ENCODE results near the gene NNMT.
A peak's percentile ranks its signal among the peaks of the same experiment; 100 is the strongest.

Gene NNMT

DNA sequence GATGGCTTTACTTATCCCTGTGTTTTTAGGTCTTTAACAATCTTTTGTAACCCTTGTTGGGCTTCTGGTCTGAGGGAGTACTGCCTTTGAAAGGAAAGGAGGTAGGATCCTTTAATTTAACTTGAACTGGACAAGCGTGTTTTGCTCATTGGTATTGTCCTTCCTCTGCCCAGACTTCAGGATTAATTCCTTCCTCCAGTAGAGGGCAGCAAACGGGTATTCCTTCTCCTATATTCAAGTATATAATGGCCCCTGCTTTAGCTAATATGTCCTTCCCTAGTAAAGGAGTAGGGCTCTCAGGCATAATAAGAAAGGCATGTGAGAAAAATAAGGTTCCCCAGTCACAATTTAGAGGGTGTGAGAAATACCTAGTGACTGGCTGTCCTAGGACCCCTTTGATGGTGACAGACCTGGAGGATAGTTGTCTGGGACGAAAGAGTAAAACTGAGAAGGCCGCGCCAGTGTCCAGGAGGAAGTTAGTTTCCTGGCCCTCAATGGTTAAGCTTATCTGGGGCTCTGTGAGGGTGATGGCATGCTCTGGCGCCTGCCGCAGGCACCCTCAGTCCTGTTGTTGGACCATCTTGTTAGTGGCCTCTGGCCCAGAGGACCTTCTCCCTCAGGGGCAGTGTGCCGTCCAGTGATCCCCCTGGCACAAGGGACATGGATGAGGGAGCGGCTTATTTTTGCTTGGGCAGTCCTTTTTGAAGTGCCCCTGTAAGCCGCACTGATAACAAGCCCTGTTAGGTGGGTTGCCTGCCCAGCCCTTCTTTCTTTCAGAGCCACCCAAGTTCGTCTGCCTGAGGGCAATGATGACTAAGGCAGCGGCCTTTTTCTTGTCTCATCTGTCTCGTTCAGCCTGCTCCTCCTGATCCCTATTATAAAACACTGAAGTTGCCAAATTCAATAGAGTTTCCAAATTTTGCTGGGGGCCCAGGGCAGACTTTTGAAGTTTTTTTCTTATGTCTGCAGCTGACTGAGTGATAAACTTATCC, 52.3 kb downstream of the NNMT start:
- DNase-seq (ENCODE audit: low spot score), result peak; percentile 69

- DNase-seq (ENCODE audit: low spot score), result no peak
These were observed 53.8 kb downstream of the NNMT start for GRCh38 chr11:114350022-114350421.

DNA sequence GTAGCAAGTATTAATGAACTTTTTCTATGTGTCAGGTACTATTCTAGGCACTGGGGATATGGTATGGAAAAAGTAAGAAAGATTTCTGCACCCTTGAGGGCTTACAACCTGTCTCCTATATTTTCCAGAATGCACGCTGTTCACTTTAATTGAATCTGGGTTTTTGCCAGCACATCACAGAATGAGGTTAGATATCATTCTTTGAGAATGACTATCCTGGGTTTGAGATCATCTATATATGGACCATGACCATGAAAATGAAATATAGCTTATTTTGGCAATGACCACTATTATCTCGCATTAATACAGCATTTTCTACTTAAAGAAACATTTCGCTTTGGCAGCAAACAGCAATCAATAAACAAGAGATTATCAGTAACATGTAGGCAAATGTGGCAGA, 57.2 kb downstream of the NNMT start:
- DNase-seq (ENCODE audit: low spot score), result no peak

- DNase-seq (ENCODE audit: low spot score), result no peak
These were observed 57.9 kb downstream of the NNMT start for GRCh38 chr11:114354076-114354475.

DNA sequence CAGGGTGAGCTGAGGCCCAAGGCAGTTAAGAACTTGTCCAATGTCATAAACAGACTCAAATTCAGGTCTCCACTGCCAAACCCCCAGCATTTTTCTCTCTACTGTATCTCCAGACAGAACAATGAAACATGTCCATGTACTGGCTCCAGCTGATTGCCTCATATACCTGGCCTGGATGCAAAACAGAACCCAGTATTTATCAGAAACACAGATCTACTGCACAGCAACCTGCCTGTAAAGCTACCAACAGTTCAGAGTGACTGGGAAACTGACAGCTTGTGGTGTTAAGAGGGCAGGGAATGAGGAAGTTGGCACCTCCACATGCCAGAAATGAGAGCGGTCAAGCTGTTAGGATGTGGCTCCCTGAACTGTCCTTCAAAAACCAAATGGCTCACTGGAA, 62.5 kb downstream of the NNMT start:
- no peak for DNase-seq (ENCODE audit: low spot score)

GRCh38 chr11:114359342-114359741, 63.1 kb downstream of the NNMT start:
- DNase-seq (ENCODE audit: low spot score), result no peak

DNA sequence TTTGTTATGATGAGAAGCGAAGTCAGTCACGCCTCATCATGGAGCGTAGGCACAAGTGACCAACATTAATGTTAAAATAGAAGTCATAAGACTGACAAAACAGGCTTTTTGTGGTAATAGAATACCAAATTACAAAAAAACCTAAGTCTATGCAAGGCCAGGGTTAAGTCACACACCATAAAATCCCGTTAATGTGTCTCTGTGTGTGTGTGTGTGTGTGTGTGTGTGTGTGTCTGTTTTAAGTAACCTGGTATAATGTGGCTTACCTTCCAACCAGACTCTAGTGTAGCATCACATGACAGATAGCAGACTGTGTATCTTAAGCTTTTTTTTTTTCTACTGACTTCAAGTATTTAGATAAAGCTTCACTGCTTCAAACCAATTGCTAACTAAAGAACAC, 66.1 kb downstream of the NNMT start:
- no peak for DNase-seq (ENCODE audit: low spot score)

DNA sequence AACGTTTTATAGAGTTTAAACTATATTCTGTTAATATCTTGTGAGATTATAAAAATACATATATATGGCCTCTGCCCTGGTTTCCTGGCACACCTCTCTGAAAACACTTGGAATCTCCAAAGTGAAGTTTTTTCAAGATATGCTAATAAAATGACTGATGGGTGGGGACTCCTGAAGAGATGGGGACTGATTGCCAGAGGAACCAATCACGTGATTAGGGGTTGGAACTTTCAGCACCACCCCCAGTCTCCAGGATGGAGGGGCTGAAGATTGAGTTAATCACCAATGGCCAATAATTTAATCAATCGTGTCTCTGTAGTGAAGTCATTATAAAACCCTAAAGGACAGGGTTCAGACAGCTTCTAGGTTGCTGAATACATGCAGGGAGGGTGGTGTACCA, 66.8 kb downstream of the NNMT start:
- no peak for DNase-seq (ENCODE audit: low spot score)

Data from Ammon's horn (tissue), 1 donor.